ENCODE results near the gene CHEK2. TPM values are rescaled to one million over a fixed set of nuclear protein-coding genes. Genes with fewer than 3 reads are reported as not detected.

The CHEK2 gene
- total and polyA plus RNA-seq, 2 experiments from 2014 or later = 86.0 to 121 TPM

- TF ChIP-seq ZNF462 (CRISPR knock-in tag; IDR thresholded peaks at IDR 0.05) = no peak
- no peak for TF ChIP-seq EZH2 (IDR thresholded peaks at IDR 0.05; ENCODE audit: low read depth, unreplicated experiment)
- TF ChIP-seq JUNB (IDR thresholded peaks at IDR 0.05; ENCODE audit: unreplicated experiment) = no peak
- TF ChIP-seq CREB1 (CRISPR knock-in tag; IDR thresholded peaks at IDR 0.05; ENCODE audit: low read depth) = no peak
- TF ChIP-seq STAT1 (IDR thresholded peaks at IDR 0.05; ENCODE audit: unreplicated experiment) = no peak
Measured at GRCh38 chr22:28639321-28639720, 102.3 kb downstream of the CHEK2 start (continued).

Small RNA genes within 50 kb of the gene (small RNA-seq; reads per million reads assigned to genes)
- not detected for gene RN7SL162P (ENCODE audit: low replicate concordance)

Other genes with a start within 250 kb of the CHEK2 start
- 10.7 and 16.1 TPM in 2 replicates for gene TTC28, start 62.0 kb downstream of the CHEK2 start, total RNA-seq (2014; rRNA removed; shearing (Covaris generic))
- 2.1 and 4.5 TPM in 2 replicates for gene TTC28, start 62.0 kb downstream of the CHEK2 start, polyA plus RNA-seq (2016; fragmentation: Nextera tagmentation; extraction: Ambion mirVana)
- gene HSCB, start 219 bp upstream of the CHEK2 start, total RNA-seq (2014; rRNA removed; shearing (Covaris generic)) = 17.7 and 18.6 TPM in 2 replicates
- 28.4 and 30.9 TPM in 2 replicates for gene HSCB, start 219 bp upstream of the CHEK2 start, polyA plus RNA-seq (2016; fragmentation: Nextera tagmentation; extraction: Ambion mirVana)
- 54.1 and 59.5 TPM in 2 replicates for gene CCDC117, start 30.9 kb upstream of the CHEK2 start, total RNA-seq (2014; rRNA removed; shearing (Covaris generic))
- gene CCDC117, start 30.9 kb upstream of the CHEK2 start, polyA plus RNA-seq (2016; fragmentation: Nextera tagmentation; extraction: Ambion mirVana) = 23.9 and 24.0 TPM in 2 replicates
- gene XBP1, start 58.7 kb upstream of the CHEK2 start, total RNA-seq (2014; rRNA removed; shearing (Covaris generic)) = 163 and 195 TPM in 2 replicates
- gene XBP1, start 58.7 kb upstream of the CHEK2 start, polyA plus RNA-seq (2016; fragmentation: Nextera tagmentation; extraction: Ambion mirVana) = 90.0 and 95.1 TPM in 2 replicates
- 28.9 and 32.2 TPM in 2 replicates for gene ZNRF3, start 141.8 kb upstream of the CHEK2 start, total RNA-seq (2014; rRNA removed; shearing (Covaris generic))
- gene ZNRF3, start 141.8 kb upstream of the CHEK2 start, polyA plus RNA-seq (2016; fragmentation: Nextera tagmentation; extraction: Ambion mirVana) = 11.1 and 12.3 TPM in 2 replicates